Thoracic aorta (tissue), 2 donors: ENCODE measurements around the gene OR8B3. TPM values are rescaled to one million over a fixed set of nuclear protein-coding genes. Genes with fewer than 3 reads are reported as not detected.

Experiments
- ATAC-seq: fragments of 150-250 bp; one replicate; pipeline ENCODE4 v1.8.0; 2017; ENCODE audit warnings: low read depth; ENCODE audit not compliant: insufficient number of reproducible peaks, low FRiP score
- DNase-seq: peaks from one replicate; pipeline ENCODE4 v3.0.0-alpha.2; 2020; ENCODE audit warnings: low spot score
- H3K27ac ChIP-seq, 2 donors: fragments of 200-600 bp; sonication (generic); 1 replicate in 1 of 2; 2 replicates in 1 of 2; pipeline ENCODE4 v1.5.1; 2016; ENCODE audit warnings: mild to moderate bottlenecking in 2 of 2, moderate library complexity in 2 of 2
- H3K27me3 ChIP-seq: fragments of 200-600 bp; sonication (generic); replicated peaks from 2 replicates; pipeline ENCODE4 v1.6.0; 2016; ENCODE audit warnings: mild to moderate bottlenecking; ENCODE audit not compliant: insufficient read depth
- H3K36me3 ChIP-seq: fragments of 200-600 bp; sonication (generic); one replicate; pipeline ENCODE4 v1.5.1; 2016
- H3K4me1 ChIP-seq, 2 donors: fragments of 200-600 bp; sonication (generic); 1 replicate in 1 of 2; 2 replicates in 1 of 2; pipeline versions ENCODE4 v1.5.1 to v1.6.0; 2016; ENCODE audit warnings: low read depth in 2 of 2, mild to moderate bottlenecking in 1 of 2; ENCODE audit not compliant: control insufficient read depth in 1 of 2
- H3K4me3 ChIP-seq: fragments of 200-600 bp; sonication (generic); 2 replicates; pipeline ENCODE4 v1.5.1; 2016; ENCODE audit warnings: mild to moderate bottlenecking
- H3K9me3 ChIP-seq: fragments of 200-600 bp; sonication (generic); 2 replicates; pipeline ENCODE4 v1.5.1; 2016
- total RNA-seq, 2 donors: library from RNA; depleted of rRNA; stranded (reverse); fragments of >200 nt; gene quantifications; one replicate each; pipeline versions ENCODE4 v1.1.0 to v1.2.3, GENCODE V29; 2016
- TF ChIP-seq, protein P1 (sequence below): fragments of 200-600 bp; sonication (generic); IDR thresholded peaks from one replicate; pipeline ENCODE4 v1.5.1; 2019; ENCODE audit warnings: antibody characterized with exemption

OR8B3 gene
- not detected for total RNA-seq

- Histone ChIP-seq H3K9me3 (no peaks in the 10 kb centered on the region), H3K4me1 (no peaks in the 10 kb centered on the region), H3K27ac (no peak within 1 kb of the TSS), H3K27me3 (no peaks in the 10 kb centered on the region), H3K4me3 (no peak within 1 kb of the TSS), H3K36me3 (no peaks in the 10 kb centered on the region)
- no peak for DNase-seq
- TF ChIP-seq, protein P1, sequence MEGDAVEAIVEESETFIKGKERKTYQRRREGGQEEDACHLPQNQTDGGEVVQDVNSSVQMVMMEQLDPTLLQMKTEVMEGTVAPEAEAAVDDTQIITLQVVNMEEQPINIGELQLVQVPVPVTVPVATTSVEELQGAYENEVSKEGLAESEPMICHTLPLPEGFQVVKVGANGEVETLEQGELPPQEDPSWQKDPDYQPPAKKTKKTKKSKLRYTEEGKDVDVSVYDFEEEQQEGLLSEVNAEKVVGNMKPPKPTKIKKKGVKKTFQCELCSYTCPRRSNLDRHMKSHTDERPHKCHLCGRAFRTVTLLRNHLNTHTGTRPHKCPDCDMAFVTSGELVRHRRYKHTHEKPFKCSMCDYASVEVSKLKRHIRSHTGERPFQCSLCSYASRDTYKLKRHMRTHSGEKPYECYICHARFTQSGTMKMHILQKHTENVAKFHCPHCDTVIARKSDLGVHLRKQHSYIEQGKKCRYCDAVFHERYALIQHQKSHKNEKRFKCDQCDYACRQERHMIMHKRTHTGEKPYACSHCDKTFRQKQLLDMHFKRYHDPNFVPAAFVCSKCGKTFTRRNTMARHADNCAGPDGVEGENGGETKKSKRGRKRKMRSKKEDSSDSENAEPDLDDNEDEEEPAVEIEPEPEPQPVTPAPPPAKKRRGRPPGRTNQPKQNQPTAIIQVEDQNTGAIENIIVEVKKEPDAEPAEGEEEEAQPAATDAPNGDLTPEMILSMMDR = no peak
- no peak for ATAC-seq
Observed at GRCh38 chr11:124398924-124399323, at the start of gene OR8B3. TSS of gene OR8B3 (minus strand) at chr11:124399024. CDS start at chr11:124397351, 1,673 bp downstream.

GRCh38 chr11:124446916-124447315 is 48.1 kb upstream of the OR8B3 start:
- no peaks in the 10 kb centered on the region for H3K27me3 ChIP-seq
- H3K4me1 ChIP-seq = no peaks in the 10 kb centered on the region
- DNase-seq = no peak
- no peaks in the 10 kb centered on the region for H3K36me3 ChIP-seq
- no peaks in the 10 kb centered on the region for H3K9me3 ChIP-seq
- no peak overlapping the region for H3K27ac ChIP-seq
- TF ChIP-seq, protein P1 = no peak
- H3K4me3 ChIP-seq = no peak overlapping the region
- no peak for ATAC-seq

DNA sequence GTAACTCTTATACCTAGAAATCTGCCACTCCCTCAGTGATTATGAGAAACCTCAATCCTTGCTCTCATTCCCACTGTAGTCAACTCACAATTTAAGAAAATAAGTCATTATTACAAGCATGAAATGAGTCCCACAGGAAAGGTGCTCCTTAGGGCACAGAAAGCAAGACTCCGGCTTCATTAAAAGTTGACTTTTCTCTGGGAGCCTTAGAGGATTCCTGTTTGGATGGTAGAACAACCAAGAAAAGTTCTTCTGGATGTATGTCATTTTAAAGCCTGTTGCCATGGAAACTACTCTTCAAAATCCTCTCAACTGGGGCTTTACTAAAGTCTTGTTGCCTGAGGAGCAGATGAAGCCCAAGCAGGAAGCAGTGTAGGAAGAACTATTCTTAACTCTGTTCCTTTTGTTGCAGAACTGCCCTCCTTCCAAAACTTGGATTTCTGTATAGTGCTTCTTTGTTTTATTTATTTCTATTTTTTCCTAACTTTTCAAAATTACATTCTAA is 46.9 kb upstream of the OR8B3 start, which contains the start of gene OR8B8:
Gene OR8B8, minus strand, starts transcription at position 51 of the 505 bp plus-strand sequence. CDS start 4,611 bp downstream, outside the sequence.
- TF ChIP-seq, protein P1 = no peak
- H3K4me3 ChIP-seq = no peak within 1 kb of the TSS
- ATAC-seq = no peak

GRCh38 chr11:124442847-124443246 is 44.0 kb upstream of the OR8B3 start:
- Histone ChIP-seq H3K4me3 (no peak overlapping the region), H3K36me3 (no peaks in the 10 kb centered on the region), H3K9me3 (no peaks in the 10 kb centered on the region), H3K27me3 (no peaks in the 10 kb centered on the region), H3K27ac (no peak overlapping the region), H3K4me1 (no peaks in the 10 kb centered on the region)
- ATAC-seq = no peak
- DNase-seq = no peak
- TF ChIP-seq, protein P1 = no peak

More for the DNA sequence above, 46.9 kb upstream of the OR8B3 start, which contains the start of gene OR8B8:
- no peak for DNase-seq
- no peaks in the 10 kb centered on the region for H3K9me3 ChIP-seq
- no peak within 1 kb of the TSS for H3K27ac ChIP-seq
- H3K36me3 ChIP-seq = no peaks in the 10 kb centered on the region
- no peaks in the 10 kb centered on the region for H3K27me3 ChIP-seq
- no peaks in the 10 kb centered on the region for H3K4me1 ChIP-seq

DNA sequence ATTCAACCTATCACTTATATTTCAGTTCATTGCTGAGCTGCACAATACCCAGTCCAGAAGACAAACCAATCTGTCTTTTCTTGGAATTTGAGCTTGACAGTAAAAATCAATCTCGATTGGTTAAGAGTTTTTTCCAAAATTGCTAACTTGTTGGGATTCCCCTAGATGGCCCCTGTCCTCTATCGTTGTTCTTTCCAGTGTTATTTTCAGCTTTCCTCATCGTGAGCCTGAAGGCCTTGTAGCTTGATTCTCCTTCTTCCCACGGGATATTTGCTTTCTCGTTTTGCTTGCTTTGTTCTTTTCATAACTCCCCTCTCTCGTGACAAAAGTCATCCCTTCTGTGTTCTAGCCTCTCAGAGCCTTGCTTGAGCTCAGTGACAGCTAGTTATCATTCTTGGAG is 43.6 kb upstream of the OR8B3 start:
- Histone ChIP-seq H3K4me3 (no peak overlapping the region), H3K36me3 (no peaks in the 10 kb centered on the region), H3K27ac (no peak overlapping the region), H3K4me1 (no peaks in the 10 kb centered on the region), H3K27me3 (no peaks in the 10 kb centered on the region), H3K9me3 (no peaks in the 10 kb centered on the region)
- DNase-seq (no peak), ATAC-seq (no peak)
- TF ChIP-seq, protein P1 = no peak
